AML-193 (cell line): ENCODE data around the gene SSMEM1.
A peak's percentile ranks its signal among the peaks of the same experiment; 100 is the strongest.
"Not testable (repeated sequence)": the region's sequence is repeated elsewhere in the genome, so short reads cannot be mapped to it uniquely, and the experiment has no call there.

Experiments
- DNase-seq, 2 experiments: peaks; one replicate each; lab custom pipeline; 2025; lab: John Stamatoyannopoulos, UW

The SSMEM1 gene

GRCh38 chr7:130210181-130210935 lies 2.7 kb downstream of the SSMEM1 start:
- DNase-seq = no peak

GRCh38 chr7:130213828-130214227 lies 6.2 kb downstream of the SSMEM1 start:
- DNase-seq = no peak

GRCh38 chr7:130216025-130216424 lies 8.4 kb downstream of the SSMEM1 start:
- no peak for DNase-seq

- no peak for DNase-seq
Observed at GRCh38 chr7:130216750-130217149, 9.1 kb downstream of the SSMEM1 start.

GRCh38 chr7:130218806-130219620 lies 11.4 kb downstream of the SSMEM1 start:
- DNase-seq = no peak

GRCh38 chr7:130219871-130220270 lies 12.2 kb downstream of the SSMEM1 start:
- DNase-seq = no peak

- DNase-seq = no peak
Observed at GRCh38 chr7:130221746-130222145, 14.1 kb downstream of the SSMEM1 start.

- no peak for DNase-seq
Observed at GRCh38 chr7:130223646-130224045, 16.0 kb downstream of the SSMEM1 start.

- DNase-seq = no peak
Observed at GRCh38 chr7:130224210-130224609, 16.6 kb downstream of the SSMEM1 start.

GRCh38 chr7:130224923-130225322 lies 17.3 kb downstream of the SSMEM1 start:
- not testable (repeated sequence) for DNase-seq

GRCh38 chr7:130226333-130226732 lies 18.7 kb downstream of the SSMEM1 start:
- DNase-seq = no peak

GRCh38 chr7:130227883-130228575 lies 20.4 kb downstream of the SSMEM1 start:
- no peak for DNase-seq

GRCh38 chr7:130228840-130229502 lies 21.3 kb downstream of the SSMEM1 start:
- no peak for DNase-seq

GRCh38 chr7:130229981-130230380 lies 22.3 kb downstream of the SSMEM1 start:
- not testable (repeated sequence) for DNase-seq

GRCh38 chr7:130231792-130232191 lies 24.1 kb downstream of the SSMEM1 start:
- no peak for DNase-seq

GRCh38 chr7:130232209-130232608 lies 24.5 kb downstream of the SSMEM1 start:
- no peak for DNase-seq

GRCh38 chr7:130234078-130234477 lies 26.4 kb downstream of the SSMEM1 start:
- DNase-seq = no peak

GRCh38 chr7:130236361-130236760 lies 28.7 kb downstream of the SSMEM1 start:
- not testable (repeated sequence) for DNase-seq

GRCh38 chr7:130240240-130240639 lies 32.6 kb downstream of the SSMEM1 start:
- DNase-seq = no peak

- DNase-seq = peak; percentile 3 to 11
Observed at GRCh38 chr7:130242198-130243014, 34.7 kb downstream of the SSMEM1 start.

GRCh38 chr7:130243486-130243885 lies 35.8 kb downstream of the SSMEM1 start:
- DNase-seq = not testable (repeated sequence)
